Activated CD8-positive, alpha-beta memory T cell treated with anti-CD3 and anti-CD28 coated beads for 36 hours (primary cell): Measurements from ENCODE around the gene FLRT3. TPM values are rescaled to one million over a fixed set of nuclear protein-coding genes. Genes with fewer than 3 reads are reported as not detected.

Experiments used
- CTCF ChIA-PET: fragments of 350-600 bp; sonication (Branson Sonifier 250); formaldehyde crosslinking; loops from one replicate; lab custom pipeline; 2021; ENCODE audit warnings: antibody characterized with exemption; lab: Charles Lee
- POLR2A ChIA-PET: fragments of 350-600 bp; sonication (Branson Sonifier 250); formaldehyde crosslinking; loops from one replicate; lab custom pipeline; 2021; ENCODE audit warnings: antibody characterized with exemption; lab: Charles Lee
- total RNA-seq, 2 experiments: library from RNA; stranded (reverse); gene quantifications; one replicate each; pipeline ENCODE4 v1.2.3, GENCODE V29; 2021

The FLRT3 gene
- total RNA-seq, 2 experiments from 2014 or later, result not detected

DNA sequence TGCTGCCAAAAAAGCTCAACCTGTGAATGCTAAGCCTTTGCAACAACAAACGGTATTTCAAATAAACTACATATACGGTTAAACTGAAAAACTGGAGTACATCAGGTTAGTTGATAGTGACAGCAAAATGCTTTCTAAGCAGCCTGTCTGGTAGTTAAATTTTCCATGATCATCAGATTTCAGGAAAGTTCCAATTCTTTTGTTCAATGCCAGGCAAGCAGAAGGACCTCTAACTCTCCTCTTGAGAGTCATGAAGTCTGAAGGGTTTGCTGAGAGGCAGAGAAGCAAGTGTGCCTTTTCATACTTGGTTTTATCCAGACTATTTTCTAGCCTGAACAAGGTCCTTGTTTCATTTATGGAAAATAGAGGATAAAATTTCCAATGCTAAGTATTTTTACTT, 4.5 kb downstream of the FLRT3 start:
- ChIA-PET CTCF (no interaction called here), POLR2A (no interaction called here)

DNA sequence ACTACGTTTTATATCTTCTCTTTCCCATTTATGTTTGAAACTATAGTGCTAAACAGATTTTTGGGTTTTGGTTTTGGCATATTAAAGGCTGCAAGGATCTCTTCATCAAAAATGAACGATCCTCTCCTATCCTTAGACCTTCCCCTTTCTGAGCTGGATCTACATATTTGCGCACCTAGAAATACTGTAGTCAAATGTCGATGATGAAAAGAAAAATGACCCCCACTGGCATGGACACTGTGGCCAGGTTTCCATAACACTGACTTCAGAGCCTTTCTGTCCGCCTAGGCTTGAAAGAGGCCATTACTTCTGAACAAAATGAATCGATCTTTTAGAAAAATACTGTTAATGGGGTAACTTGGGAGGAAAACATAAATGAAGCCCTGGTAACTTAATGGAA, 5.8 kb downstream of the FLRT3 start:
- POLR2A ChIA-PET, result no interaction called here
- CTCF ChIA-PET, result no interaction called here

DNA sequence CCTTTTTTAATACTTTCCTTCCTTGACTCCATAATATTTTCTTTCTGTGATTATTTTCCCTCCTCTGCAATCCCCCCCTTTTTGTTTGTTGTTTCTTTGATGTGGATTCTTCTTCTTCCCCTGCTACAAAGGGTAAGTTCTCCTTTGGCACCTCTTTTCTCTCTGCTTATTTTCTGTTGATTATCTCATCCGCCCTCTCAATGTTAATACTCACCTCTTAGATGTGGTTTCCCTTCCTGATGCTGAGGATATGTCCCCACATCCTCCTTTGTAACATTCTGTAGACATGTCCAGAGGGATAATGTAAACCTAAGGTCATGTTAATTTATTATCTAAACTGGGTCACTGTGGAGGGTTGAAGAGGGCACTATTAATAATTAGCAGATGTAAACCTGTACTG, 17.7 kb downstream of the FLRT3 start:
- POLR2A ChIA-PET, result no interaction called here
- CTCF ChIA-PET, result no interaction called here

DNA sequence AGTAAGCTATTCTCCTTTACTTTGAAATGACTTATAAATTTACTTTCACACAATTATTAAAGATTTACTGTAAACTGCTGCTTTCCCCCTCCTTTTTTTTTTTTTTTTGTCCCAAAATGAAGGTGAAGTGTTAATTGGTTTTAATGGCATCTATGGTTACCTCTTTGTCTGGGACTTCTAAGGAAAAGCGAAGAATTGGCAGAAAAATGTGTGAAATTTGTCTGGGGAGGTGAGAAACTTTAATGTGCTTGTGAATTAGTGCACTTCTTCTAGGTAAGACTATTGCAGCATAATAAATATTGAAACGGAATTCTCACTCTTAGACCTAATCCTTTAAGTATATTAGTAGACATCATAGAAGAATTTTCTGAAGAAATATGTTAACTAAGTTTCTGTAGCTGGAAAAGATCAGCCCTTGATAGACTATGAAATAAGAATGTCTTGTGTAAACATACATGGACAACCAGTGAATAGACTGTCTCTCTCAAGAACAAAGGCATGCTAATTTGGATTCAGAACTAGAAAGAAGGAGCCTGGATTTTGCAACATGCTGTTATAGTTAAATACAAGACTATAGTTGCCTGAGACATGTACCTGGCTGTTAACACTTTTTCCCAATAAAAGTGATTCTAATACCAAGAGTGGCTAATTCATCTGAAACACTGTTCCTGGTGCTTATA, 23.9 kb downstream of the FLRT3 start:
- POLR2A ChIA-PET, result no interaction called here
- CTCF ChIA-PET, result no interaction called here

DNA sequence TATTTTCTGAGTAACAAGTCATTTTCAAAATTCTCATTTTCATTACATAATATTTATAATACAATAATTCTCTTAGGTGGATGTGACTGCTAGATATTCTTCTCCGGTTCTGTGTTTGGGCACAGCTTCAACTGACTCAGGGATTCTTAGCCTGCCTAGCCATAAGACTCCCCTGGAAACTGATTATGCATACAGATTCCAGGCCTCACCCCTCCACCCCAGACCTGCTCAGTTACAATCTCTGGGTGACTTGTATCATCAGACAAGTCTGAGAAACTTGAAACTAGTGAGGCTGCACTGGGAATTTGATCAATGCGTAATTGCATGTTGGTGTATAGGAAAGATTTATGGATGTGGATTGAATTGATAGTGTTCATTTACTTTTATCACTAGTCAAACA, 25.4 kb downstream of the FLRT3 start:
- POLR2A ChIA-PET, result no interaction called here
- CTCF ChIA-PET, result no interaction called here

DNA sequence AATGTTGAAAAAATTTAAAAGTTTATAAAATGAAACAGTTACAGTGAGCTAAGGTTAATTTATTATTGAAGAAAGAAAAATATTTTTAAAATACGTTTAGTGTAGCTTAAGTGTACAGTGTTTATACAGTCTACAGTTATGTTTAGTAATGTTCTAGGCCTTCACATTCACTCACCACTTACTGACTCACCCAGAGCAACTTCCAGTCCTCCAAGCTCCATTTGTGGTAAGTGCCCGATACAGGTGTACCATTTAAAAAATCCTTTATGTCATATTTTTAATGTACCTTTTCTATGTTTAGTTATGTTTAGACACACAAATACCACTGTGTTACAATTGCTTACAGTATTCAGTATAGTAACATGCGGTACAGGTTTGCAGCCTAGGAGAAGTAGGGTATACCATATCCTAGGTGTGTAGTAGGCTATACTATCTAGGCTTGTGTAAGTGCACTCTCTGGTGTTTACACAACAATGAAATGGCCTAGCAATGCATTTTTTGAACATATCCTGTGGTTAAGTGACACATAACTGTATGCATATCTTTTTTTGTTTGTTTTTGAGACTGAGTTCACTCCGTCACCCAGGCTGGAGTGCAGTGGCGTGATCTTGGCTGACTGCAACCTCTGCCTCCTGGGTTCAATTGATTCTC, 26.3 kb downstream of the FLRT3 start:
- POLR2A ChIA-PET, result no interaction called here
- CTCF ChIA-PET, result no interaction called here

DNA sequence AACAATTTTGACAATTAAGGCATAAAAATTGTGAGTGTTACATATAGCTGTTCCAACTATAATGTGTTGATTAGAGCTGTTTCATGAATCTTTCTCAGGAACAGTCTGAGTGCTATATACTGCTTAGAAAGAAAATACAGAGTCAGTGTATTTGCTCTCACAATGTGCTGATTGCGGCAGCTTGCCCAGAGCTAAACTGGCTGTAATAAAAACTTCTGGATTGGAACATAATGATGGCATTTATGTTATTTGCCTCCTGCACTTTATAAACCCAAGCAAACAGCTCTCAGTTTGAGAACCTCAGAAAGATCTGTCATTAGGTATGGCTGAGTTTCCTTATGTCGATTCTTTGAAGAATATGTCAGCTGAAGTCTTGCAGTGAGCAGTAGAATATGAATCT, 29.5 kb downstream of the FLRT3 start:
- ChIA-PET POLR2A (no interaction called here), CTCF (no interaction called here)

DNA sequence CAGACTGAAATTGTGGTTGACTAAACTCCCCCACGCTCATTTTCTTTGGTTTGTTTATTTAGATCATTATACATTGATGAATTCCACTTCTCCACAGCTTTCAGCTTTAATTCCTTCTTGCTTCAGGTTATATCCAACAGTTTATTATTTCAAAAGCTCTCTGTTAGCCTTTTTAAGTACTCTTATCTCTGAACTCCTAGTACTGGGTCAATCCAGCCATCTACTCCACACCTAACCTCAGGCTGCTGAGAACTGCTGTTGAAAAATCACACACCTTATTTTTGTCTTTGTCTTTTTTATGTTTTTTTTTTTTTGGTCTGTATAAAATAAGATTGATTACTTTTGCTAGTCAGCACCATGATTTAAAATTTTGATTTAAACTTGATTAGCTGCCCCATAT, 32.9 kb downstream of the FLRT3 start:
- ChIA-PET POLR2A (no interaction called here), CTCF (no interaction called here)

DNA sequence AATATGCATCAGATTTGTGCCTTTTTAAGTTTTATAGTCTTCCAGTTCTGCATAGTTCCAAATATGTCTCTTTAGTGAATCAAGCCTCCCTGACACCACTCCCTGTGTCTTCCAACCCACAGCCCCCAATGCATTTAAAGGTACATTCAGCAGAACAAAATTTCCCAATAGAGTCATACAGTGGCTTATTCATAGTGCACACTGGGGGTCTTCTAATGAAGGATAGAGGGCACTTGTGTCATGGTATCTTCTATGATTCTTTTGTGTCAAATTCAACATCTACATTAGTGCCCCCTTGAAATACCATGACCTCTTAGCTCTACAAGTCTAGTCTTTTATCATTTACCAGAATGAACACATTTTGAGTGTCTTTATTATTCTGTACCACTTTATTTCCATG, 33.8 kb downstream of the FLRT3 start:
- CTCF ChIA-PET, result no interaction called here
- POLR2A ChIA-PET, result no interaction called here

DNA sequence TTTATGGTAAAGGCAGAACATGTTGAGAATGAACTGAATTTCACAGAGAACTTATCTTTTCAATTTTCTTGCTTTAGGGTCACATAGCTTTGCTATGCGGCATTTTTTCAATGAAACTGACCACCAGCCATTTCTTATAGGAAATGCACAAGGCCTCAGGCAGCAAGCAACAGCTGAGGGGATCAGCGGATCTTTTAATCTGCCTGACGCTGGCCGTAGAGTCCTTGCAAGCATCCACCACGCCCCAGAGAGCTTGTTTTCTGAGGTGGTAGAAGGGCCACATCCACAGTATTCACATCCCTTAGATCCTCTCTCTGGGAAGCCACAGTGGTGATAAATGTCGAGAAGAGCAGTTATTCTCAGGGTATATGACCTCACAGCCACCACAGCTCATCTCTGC, 34.3 kb downstream of the FLRT3 start:
- ChIA-PET CTCF (no interaction called here), POLR2A (no interaction called here)

DNA sequence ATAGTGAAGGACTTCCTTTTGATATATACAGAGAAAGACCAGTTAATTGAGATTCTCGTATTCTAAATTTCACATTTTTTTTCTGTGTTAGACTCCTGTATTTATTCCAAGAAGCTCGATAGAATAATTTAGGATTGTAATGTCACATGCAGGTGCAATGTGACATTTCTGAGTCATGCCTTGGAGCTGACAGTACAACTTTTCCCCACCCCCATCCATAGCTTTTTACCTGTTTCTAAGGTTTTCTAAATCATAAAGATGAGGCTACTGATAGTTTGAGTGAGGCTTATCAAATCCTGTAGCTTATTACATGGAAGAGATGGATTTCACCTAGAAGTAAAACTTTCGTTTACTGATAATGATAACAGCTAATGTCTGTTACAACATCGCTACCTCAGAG, 37.6 kb downstream of the FLRT3 start:
- CTCF ChIA-PET, result no interaction called here
- POLR2A ChIA-PET, result no interaction called here

DNA sequence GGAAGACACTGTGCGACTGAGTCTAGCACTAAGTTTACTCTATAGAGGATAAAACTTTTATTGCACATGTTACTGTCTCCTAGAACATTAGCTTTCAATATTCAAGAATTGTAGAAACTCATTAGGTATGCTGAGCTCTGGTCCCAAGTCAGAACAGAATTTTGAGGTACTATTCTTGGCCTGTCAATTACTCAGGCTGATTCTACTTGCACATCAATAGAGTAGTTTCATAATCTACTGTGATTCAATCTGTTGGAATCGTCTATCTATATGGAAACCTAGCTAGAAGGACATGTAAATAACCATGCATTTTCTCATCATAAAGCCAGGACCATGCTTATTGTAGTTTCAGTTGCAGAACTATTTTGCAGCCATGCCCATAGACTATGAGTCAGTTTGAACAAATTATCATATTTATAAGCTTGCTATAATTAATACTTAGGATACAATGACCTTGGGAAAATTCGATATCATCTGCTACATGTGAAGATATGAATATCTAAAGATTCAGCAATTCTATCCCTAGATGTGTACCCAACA, 41.6 kb downstream of the FLRT3 start:
- POLR2A ChIA-PET, result no interaction called here
- CTCF ChIA-PET, result no interaction called here

DNA sequence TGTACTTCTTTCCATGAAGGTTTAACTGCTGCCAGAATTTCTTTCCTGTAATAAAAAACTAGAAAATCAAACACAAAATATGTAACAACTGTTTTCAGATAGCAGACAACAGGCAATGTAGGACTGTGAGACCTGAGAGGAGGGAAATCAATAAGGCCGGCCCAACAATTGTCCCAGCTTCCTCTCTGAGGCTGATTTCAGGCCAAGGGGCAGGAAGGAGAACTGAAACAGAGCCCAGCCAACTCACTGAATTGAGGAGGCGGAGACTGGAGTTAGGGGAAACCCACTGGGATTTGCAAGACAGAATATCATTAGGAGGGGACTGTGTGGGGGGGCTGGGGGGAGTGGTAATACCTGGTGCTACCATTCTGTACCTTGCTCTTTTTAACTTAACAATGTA, 42.2 kb downstream of the FLRT3 start:
- POLR2A ChIA-PET, result no interaction called here
- CTCF ChIA-PET, result no interaction called here

DNA sequence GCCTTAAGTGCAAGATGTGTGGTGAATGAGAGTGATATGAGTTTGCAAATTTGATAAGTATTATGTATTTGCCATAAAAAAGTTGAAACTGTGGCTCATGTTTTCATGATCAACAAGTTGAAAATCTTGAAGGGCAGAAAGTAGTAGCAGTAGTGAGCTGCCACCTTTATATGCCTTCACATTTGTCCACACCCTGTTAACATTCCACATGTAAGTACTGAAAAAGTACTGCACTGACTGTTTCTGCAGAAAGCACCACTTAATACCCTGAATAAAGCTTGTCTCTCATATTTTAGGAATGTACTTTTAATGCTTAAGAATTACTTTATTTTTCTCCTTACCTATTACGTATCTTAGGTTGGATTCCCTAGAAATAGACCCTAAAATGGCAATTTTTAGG, 45.9 kb downstream of the FLRT3 start:
- POLR2A ChIA-PET, result no interaction called here
- CTCF ChIA-PET, result no interaction called here

DNA sequence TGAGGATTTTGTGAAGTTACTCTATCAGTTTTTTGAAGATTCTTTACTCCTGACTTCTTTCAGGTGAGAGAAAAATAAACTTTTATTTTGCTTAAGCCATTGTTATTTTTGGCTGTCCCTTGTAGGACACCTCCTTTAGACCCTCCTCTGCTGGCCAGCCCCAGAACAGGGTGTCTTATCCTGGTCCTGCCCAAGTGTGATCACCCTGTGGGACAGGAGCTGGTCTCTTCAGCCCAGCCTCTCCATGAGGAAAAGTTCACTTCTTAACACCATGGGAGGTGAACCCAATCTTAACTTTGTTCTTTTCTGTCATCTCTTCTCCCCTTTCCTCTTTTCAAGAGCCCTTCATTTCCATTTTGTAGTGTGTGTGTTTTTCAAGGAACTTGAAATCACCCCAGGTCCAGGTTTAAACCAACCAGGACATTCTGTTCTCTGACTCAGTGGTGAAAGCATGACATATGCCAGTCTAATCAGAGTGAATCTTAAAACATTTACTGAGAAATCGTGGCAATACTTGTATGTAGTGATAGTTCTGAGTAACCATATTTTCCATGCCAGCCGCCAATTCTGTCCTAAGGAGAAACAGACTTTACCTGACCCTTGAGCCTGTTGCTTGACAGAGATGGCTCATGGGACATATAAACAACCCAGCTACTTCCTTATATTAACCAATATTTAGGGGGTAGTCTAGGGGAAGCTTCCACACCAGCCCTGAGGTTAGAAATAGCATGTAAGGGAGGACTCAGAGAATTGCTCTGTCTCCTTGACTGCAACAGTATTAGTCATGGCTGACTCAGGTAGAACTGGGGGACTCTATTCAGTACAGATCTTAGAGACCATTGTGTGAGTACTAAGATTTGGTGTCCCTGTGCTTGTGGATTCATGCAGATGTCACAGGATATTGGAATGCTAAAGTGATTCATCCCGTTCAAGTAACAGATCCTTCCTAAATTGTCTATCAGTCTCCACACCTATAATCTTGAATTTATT, 48.8 kb downstream of the FLRT3 start:
- ChIA-PET POLR2A (no interaction called here), CTCF (no interaction called here)

DNA sequence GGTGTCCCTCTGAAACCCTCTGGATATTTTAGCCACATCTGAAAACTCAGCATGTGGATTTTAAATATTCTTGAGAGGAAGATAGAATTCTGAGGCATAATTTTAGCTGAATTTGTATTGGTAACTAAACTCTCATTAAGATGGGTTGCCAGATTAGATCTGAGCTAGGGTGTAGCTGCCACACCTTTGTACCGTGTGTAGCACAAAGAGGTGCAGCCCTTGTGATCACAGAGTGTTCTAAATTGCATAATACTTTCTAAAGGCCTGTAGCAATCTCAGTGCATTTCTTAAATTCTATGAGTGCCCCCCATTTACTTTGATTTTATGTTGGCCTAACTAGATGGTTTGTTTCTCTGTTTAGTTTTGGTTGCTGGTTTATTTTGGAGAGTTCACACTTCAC, 53.0 kb downstream of the FLRT3 start:
- ChIA-PET POLR2A (no interaction called here), CTCF (no interaction called here)

DNA sequence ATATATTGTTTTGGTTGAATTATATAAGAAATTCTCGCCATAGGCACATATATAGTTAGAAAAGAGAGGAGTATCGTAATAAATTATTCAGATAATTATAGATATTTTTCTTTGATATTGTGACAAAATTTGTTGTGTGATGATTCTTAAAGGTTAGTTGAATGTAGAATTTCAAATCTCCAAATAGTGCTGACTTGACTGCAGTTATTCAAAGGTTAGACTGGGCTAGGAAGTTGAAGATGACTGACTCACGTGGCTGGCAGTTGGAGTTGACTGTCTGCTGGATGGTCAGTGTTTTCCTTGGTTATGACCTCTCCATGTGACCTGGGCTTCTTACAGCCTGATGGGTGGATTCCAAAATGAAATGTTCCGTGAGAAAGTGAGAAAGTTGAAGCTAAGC, 55.3 kb downstream of the FLRT3 start:
- POLR2A ChIA-PET, result no interaction called here

More for the DNA sequence above, 55.3 kb downstream of the FLRT3 start:
- CTCF ChIA-PET, result no interaction called here
